ENCODE measurements around the gene NAP1L1. TPM values are rescaled to one million over a fixed set of nuclear protein-coding genes. Genes with fewer than 3 reads are reported as not detected.
"Not testable (repeated sequence)": the region's sequence is repeated elsewhere in the genome, so short reads cannot be mapped to it uniquely, and the experiment has no call there.

NAP1L1 gene
- total RNA-seq, 1 experiment from 2014 or later, result 260 TPM

- no peak for DNase-seq (ENCODE audit: low read depth)
Observed at GRCh38 chr12:75990189-75990912, 94.1 kb downstream of the NAP1L1 start.

GRCh38 chr12:75987709-75988108 is 96.8 kb downstream of the NAP1L1 start:
- not testable (repeated sequence) for DNase-seq (ENCODE audit: low read depth)

Other genes with a start within 250 kb of the NAP1L1 start
- gene PHLDA1, start 52.9 kb downstream of the NAP1L1 start, total RNA-seq (2014; rRNA removed; shearing (Covaris generic)), result 65.4 and 101 TPM in 2 replicates

All from M059J (cell line).